MM.1S (cell line): ENCODE results near the gene SLC23A2.

Source experiments
- DNase-seq: peaks from one replicate; pipeline ENCODE4 v3.0.0-alpha.2; 2015
- H2AFZ ChIP-seq: fragments of 300-600 bp; sonication (generic); 2 replicates; pipeline ENCODE4 v1.6.0; 2016; ENCODE audit warnings: antibody characterized with exemption, low read length
- H3F3A ChIP-seq: fragments of 300-600 bp; sonication (generic); 2 replicates; pipeline ENCODE4 v1.6.1; 2016; ENCODE audit warnings: mild to moderate bottlenecking, antibody characterized with exemption, low read length, moderate library complexity, mixed read lengths; ENCODE audit not compliant: insufficient read depth
- H3K27ac ChIP-seq: fragments of 300-600 bp; sonication (generic); 2 replicates; pipeline ENCODE4 v1.5.1; 2016; ENCODE audit warnings: mild to moderate bottlenecking, low read length
- H3K27me3 ChIP-seq: fragments of 300-600 bp; sonication (generic); replicated peaks from 2 replicates; pipeline ENCODE4 v1.6.0; 2016; ENCODE audit warnings: low read length; ENCODE audit not compliant: insufficient read depth
- H3K36me3 ChIP-seq: fragments of 300-600 bp; sonication (generic); replicated peaks from 2 replicates; pipeline ENCODE4 v1.6.1; 2016; ENCODE audit warnings: mild to moderate bottlenecking, low read length, mixed read lengths; ENCODE audit not compliant: insufficient read depth
- H3K4me1 ChIP-seq: fragments of 300-600 bp; sonication (generic); 2 replicates; pipeline ENCODE4 v1.6.1; 2016; ENCODE audit warnings: low read length, mixed read lengths
- H3K4me2 ChIP-seq: fragments of 300-600 bp; sonication (generic); 2 replicates; pipeline ENCODE4 v1.6.0; 2016; ENCODE audit warnings: low read depth, low read length
- H3K4me3 ChIP-seq: fragments of 300-600 bp; sonication (generic); 2 replicates; pipeline ENCODE4 v1.5.1; 2016; ENCODE audit warnings: low read length, mixed read lengths
- H3K79me2 ChIP-seq: fragments of 300-600 bp; sonication (generic); 2 replicates; pipeline ENCODE4 v1.6.1; 2016; ENCODE audit warnings: mixed run types, low read length, mixed read lengths
- H3K9ac ChIP-seq: fragments of 300-600 bp; sonication (generic); 2 replicates; pipeline ENCODE4 v1.6.1; 2016; ENCODE audit warnings: low read length, mixed read lengths
- H3K9me2 ChIP-seq: fragments of 300-600 bp; sonication (generic); replicated peaks from 2 replicates; pipeline ENCODE4 v1.6.1; 2016; ENCODE audit warnings: mild to moderate bottlenecking, low read length, mixed read lengths; ENCODE audit not compliant: insufficient read depth
- H3K9me3 ChIP-seq: fragments of 300-600 bp; sonication (generic); replicated peaks from 2 replicates; pipeline ENCODE4 v1.6.1; 2016; ENCODE audit warnings: mild to moderate bottlenecking, low read length, mixed read lengths; ENCODE audit not compliant: insufficient read depth
- H4K20me1 ChIP-seq: fragments of 300-600 bp; sonication (generic); 2 replicates; pipeline ENCODE4 v1.6.1; 2016; ENCODE audit warnings: mild to moderate bottlenecking, low read length, moderate library complexity, mixed read lengths; ENCODE audit not compliant: insufficient read depth
- CTCF ChIP-seq: fragments of 300-600 bp; sonication (generic); IDR thresholded peaks from 2 replicates; pipeline ENCODE4 v1.5.1; 2016; ENCODE audit warnings: antibody characterized with exemption, low read length, mixed read lengths
- EZH2 ChIP-seq: fragments of 300-600 bp; sonication (generic); optimal IDR thresholded peaks from 2 replicates; pipeline ENCODE3; 2017; ENCODE audit warnings: low read depth, mild to moderate bottlenecking, antibody characterized with exemption, low read length, mixed read lengths
- EZH2phosphoT487 ChIP-seq: fragments of 300-600 bp; sonication (generic); IDR thresholded peaks from 2 replicates; pipeline ENCODE4 v1.6.1; 2018; ENCODE audit warnings: antibody characterized with exemption, low read length

The SLC23A2 gene

DNA sequence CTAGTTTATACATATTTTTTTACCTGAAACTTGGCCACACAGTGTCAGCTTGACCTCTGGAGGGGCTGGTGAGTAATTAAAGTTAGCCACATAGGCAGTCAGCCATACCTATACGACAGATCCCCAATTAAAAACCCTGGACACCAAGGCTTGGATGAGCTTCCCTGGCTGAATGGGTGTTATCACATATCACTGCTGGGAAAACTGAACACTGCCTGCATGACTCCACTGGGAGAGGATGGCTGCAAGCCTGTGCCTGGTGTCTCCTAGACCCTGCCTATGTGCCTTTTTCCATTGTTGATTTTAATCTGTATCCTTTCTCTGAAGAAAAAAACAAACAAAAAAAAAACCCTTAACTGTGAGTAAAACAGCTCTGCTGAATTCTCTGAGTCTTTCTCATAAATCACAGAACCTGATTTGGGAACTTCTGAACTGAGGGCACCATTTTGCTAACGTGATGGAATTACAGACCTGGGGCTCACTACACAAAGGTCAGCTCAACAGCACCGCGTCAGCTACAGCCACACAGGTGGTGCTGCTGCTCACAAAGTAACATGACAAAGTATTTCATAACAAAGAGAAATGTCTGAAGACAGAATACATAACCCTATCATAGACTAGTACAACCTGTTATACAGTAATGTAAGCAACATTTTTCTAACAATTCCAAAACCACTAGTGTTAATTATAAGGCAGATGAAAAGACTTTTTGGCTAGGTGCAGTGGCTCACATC is 97.0 kb downstream of the SLC23A2 start:
- no peaks in the 10 kb centered on the region for H3K9me2 ChIP-seq
- DNase-seq = no peak
- H3K79me2 ChIP-seq = no peaks in the 10 kb centered on the region
- H4K20me1 ChIP-seq = no peaks in the 10 kb centered on the region
- no peak overlapping the region for H3K4me2 ChIP-seq
- H3K27me3 ChIP-seq = no peaks in the 10 kb centered on the region
- no peaks in the 10 kb centered on the region for H3F3A ChIP-seq
- H3K36me3 ChIP-seq = no peaks in the 10 kb centered on the region
- H3K9me3 ChIP-seq = no peaks in the 10 kb centered on the region
- no peak overlapping the region for H2AFZ ChIP-seq
- TF ChIP-seq EZH2phosphoT487 (no peak), EZH2 (no peak), CTCF (no peak)
- H3K27ac ChIP-seq = no peak overlapping the region
- H3K9ac ChIP-seq = no peak overlapping the region
- peaks cover 12% of the 10 kb centered on the region for H3K4me1 ChIP-seq
- H3K4me3 ChIP-seq = no peak overlapping the region

- H3F3A ChIP-seq = no peaks in the 10 kb centered on the region
- TF ChIP-seq EZH2 = no peak
- TF ChIP-seq CTCF = no peak
- TF ChIP-seq EZH2phosphoT487 = no peak
- H3K9ac ChIP-seq = no peak overlapping the region
- no peak overlapping the region for H2AFZ ChIP-seq
- no peaks in the 10 kb centered on the region for H3K9me3 ChIP-seq
- H3K36me3 ChIP-seq = no peaks in the 10 kb centered on the region
- H3K27me3 ChIP-seq = no peaks in the 10 kb centered on the region
- H4K20me1 ChIP-seq = no peaks in the 10 kb centered on the region
- no peaks in the 10 kb centered on the region for H3K79me2 ChIP-seq
- no peak overlapping the region for H3K4me2 ChIP-seq
- H3K4me3 ChIP-seq = no peak overlapping the region
- peaks cover 19% of the 10 kb centered on the region for H3K4me1 ChIP-seq
- H3K9me2 ChIP-seq = no peaks in the 10 kb centered on the region
- H3K27ac ChIP-seq = no peak overlapping the region
- DNase-seq = no peak
Measured at GRCh38 chr20:4902788-4903187, 98.5 kb downstream of the SLC23A2 start.

DNA sequence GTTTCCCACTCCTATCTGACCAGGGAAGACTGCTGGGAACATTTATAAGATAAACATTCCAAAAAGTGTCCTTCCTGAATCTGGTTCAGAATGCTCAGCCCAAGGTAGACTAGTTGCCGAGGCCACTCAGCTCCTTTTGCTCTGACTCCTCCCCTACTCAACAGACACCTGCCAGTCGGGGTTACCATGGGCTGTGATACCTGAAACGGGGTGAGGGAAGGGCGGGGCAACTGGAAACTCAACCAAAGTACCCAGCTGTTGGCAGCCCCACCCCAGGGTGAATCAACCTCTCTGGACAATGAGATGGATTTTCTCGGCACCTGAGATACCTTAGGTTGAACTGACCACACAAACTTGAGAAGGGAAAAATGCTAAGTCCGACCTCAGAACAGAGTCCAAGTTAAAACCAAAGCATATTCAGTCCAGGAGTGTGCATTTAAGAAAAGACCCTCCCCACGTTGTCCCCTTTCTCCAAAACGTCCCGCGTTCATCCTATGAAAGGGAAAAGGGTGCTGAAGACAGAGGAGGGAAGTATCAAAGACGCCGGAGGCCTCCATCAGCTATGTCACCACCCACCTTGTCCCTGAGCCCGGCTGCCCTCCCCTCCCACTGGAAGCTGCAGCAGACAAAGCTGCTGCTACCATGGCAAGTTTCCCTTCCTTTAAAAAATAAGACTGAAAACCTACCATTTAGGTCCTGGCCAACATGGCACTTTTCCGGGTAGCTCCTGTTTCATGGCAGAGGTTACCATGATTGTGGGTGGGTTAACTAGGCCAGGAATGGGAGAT is 100.1 kb downstream of the SLC23A2 start:
- H2AFZ ChIP-seq = no peak overlapping the region
- peaks cover 6% of the 10 kb centered on the region; the same call in 1 of the 2 replicates for H3F3A ChIP-seq
- H3K9me2 ChIP-seq = no peaks in the 10 kb centered on the region
- no peaks in the 10 kb centered on the region for H3K27me3 ChIP-seq
- peaks cover 35% of the 10 kb centered on the region for H3K4me1 ChIP-seq
- peak overlapping the region; percentile 14; the same call in 1 of the 2 replicates for H3K4me2 ChIP-seq
- peak; percentile 71 for DNase-seq
- H3K9me3 ChIP-seq = no peaks in the 10 kb centered on the region
- TF ChIP-seq EZH2phosphoT487 (no peak), EZH2 (no peak), CTCF (no peak)
- peaks cover 5% of the 10 kb centered on the region; the same call in 1 of the 2 replicates for H3K79me2 ChIP-seq
- H3K4me3 ChIP-seq = no peak overlapping the region
- no peaks in the 10 kb centered on the region for H4K20me1 ChIP-seq
- no peaks in the 10 kb centered on the region for H3K36me3 ChIP-seq
- peak overlapping the region; percentile 17; the same call in 1 of the 2 replicates for H3K27ac ChIP-seq
- H3K9ac ChIP-seq = no peak overlapping the region
